AG04450 (cell line): Measurements from ENCODE around the gene KCNQ1OT1. TPM values are rescaled to one million over a fixed set of nuclear protein-coding genes. Genes with fewer than 3 reads are reported as not detected.

Source experiments
- CTCF ChIA-PET: fragments of 300-600, 350-600 bp; formaldehyde crosslinking; extraction: SDS; loops from one replicate; lab custom pipeline; 2022; ENCODE audit warnings: antibody characterized with exemption, inconsistent platforms; lab: Charles Lee
- POLR2A ChIA-PET: fragments of 350-600 bp; formaldehyde crosslinking; extraction: SDS; loops from one replicate; lab custom pipeline; 2021; ENCODE audit warnings: antibody characterized with exemption, inconsistent platforms; lab: Yijun Ruan, JAX
- DNase-seq: peaks from one replicate; pipeline ENCODE4 v3.0.0-alpha.2; 2011; ENCODE audit warnings: low read depth, low spot score
- H3K27ac ChIP-seq: one replicate; pipeline ENCODE4 v1.5.1; 2012; ENCODE audit warnings: low read depth, low read length, control low read depth
- H3K27me3 ChIP-seq: one replicate; pipeline ENCODE4 v1.6.0; 2012; ENCODE audit warnings: low read length; ENCODE audit not compliant: control insufficient read depth, insufficient read depth
- H3K4me3 ChIP-seq: 2 replicates; pipeline ENCODE4 v1.5.1; 2011; ENCODE audit warnings: mild to moderate bottlenecking, low read depth, low read length, control low read depth
- H3K9me3 ChIP-seq: 2 replicates; pipeline ENCODE4 v1.5.1; 2012; ENCODE audit warnings: low read length; ENCODE audit not compliant: control insufficient read depth, insufficient read depth
- polyA plus RNA-seq: library from polyadenylated mRNA; depleted of rRNA; stranded (reverse); fragments of >200 nt; gene quantifications from 2 replicates; pipeline ENCODE4 v1.2.3, GENCODE V29; 2011
- TF ChIP-seq, protein P1 (sequence below): IDR thresholded peaks from 2 replicates; pipeline ENCODE4 v1.5.1; 2011; ENCODE audit warnings: low read depth, low read length, control low read depth, inconsistent platforms

KCNQ1OT1 gene
- polyA plus RNA-seq, 1 experiment = 0.33 TPM

DNA sequence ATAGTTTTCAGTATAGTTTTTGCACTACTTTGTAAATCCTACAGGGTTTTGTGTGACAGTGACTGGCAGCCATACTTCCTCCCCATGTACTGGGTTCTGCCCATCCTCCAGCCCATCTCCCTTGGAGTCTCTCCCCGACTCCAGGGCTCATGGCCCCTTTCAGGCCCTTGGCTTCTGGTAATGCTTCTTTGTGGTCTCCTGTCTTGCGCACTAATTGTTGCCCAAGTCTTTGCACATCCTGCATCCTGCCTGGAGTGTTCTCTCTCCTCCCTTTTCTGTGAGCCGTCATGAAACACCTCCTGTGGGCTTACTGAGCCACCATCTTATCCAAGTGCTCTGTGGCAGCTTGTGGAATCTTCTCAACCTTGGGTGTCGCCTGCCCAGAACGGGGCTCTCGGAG is 11.4 kb upstream of the KCNQ1OT1 start:
- POLR2A ChIA-PET = no interaction called here
- DNase-seq = no peak

DNA sequence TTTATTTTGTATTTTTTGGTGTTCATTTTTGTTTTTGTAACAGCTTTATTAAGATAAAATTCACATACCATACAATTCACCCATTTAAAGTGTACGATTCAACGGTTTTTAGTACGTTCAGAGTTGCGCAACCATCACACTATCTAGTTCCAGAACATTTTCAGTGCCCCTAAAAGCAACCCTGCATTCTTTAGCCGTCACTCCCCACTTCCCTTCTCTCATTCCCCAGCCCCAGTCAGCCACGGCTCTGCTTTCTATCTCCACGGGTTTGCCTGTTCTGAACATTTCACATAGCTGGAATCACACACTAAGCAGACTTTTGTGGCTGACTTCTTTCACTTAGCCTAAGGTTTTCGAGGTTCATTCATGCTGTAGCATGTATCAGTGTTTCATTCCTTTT is 9.6 kb upstream of the KCNQ1OT1 start:
- DNase-seq = no peak
- peaks cover 38% of the 10 kb centered on the region for H3K27me3 ChIP-seq
- CTCF ChIA-PET = no interaction called here
- POLR2A ChIA-PET = interaction anchor here (1.0 kb wide), 1 partner anchor 10 kb away, joined by 5 read pairs; the partner anchor contains the start of gene KCNQ1OT1
- H3K9me3 ChIP-seq = peaks cover 11% of the 10 kb centered on the region; the same call in 1 of the 2 replicates
- H3K4me3 ChIP-seq = no peak overlapping the region
- H3K27ac ChIP-seq = no peak overlapping the region
- TF ChIP-seq, protein P1, sequence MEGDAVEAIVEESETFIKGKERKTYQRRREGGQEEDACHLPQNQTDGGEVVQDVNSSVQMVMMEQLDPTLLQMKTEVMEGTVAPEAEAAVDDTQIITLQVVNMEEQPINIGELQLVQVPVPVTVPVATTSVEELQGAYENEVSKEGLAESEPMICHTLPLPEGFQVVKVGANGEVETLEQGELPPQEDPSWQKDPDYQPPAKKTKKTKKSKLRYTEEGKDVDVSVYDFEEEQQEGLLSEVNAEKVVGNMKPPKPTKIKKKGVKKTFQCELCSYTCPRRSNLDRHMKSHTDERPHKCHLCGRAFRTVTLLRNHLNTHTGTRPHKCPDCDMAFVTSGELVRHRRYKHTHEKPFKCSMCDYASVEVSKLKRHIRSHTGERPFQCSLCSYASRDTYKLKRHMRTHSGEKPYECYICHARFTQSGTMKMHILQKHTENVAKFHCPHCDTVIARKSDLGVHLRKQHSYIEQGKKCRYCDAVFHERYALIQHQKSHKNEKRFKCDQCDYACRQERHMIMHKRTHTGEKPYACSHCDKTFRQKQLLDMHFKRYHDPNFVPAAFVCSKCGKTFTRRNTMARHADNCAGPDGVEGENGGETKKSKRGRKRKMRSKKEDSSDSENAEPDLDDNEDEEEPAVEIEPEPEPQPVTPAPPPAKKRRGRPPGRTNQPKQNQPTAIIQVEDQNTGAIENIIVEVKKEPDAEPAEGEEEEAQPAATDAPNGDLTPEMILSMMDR = no peak

More for the DNA sequence above, 11.4 kb upstream of the KCNQ1OT1 start:
- TF ChIP-seq, protein P1 = no peak
- Histone ChIP-seq H3K27me3 (peaks cover 50% of the 10 kb centered on the region), H3K4me3 (no peak overlapping the region), H3K9me3 (peaks cover 6% of the 10 kb centered on the region; the same call in 1 of the 2 replicates), H3K27ac (no peak overlapping the region)
- CTCF ChIA-PET = no interaction called here

DNA sequence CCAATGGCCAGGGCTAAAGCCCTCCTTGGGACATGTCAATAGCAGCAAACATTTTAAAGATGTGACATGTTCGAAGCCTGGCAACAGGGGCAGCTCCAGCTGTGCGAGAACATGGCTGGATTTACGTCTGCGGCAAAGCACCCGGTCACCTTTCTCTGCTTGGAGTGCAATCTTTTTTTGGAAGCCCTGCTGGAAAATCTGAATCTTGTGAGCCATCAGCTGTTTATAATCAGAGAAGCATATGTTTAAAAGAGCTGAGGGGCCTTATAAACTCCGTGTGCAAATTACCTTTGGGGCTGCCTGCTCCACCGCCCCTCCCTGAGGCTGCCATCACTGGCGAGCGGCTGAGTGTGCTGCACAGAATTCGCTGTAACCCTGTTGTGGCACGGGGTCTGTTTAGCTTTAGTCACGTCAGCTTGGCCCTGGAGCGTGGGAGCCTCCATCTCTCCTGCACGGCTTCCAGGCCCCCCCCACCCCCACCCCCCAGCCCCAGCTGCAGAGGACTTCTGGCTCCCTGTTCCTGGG is 9.0 kb upstream of the KCNQ1OT1 start:
- Histone ChIP-seq H3K27me3 (peaks cover 38% of the 10 kb centered on the region), H3K9me3 (peaks cover 11% of the 10 kb centered on the region; the same call in 1 of the 2 replicates), H3K27ac (peak overlapping the region; percentile 57), H3K4me3 (peak overlapping the region; percentile 32)
- TF ChIP-seq, protein P1 = no peak
- ChIA-PET CTCF (no interaction called here), POLR2A (interaction anchor here (0.7 to 1.0 kb wide), 3 partner anchors 9 to 177 kb away, joined by 4 to 5 read pairs (median 5); partner anchors contain the start of genes CDKN1C and KCNQ1OT1)
- DNase-seq = peak; percentile 37

DNA sequence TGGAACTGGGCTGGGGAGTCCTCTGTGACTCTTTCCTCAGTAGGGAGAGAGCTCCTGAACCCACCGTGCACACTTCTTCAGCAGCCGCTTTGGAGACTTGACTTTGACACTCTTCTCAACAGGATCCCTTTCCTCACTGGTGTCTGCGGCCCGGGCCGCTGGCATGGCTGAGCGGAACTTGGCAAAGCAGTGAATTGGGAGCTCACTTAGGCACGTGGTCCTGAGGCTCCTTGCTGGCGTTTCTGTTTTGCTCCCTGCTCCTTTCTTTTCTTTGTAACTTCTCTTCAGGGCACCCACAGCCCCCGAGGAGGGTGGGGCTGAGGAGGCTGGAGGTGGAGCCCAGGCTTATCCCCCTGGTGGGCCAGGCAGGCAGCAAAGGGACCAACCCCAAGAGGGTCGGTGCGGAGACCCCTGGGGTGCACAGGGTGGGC is 8.4 kb upstream of the KCNQ1OT1 start:
- TF ChIP-seq, protein P1 = no peak
- no peak for DNase-seq
- Histone ChIP-seq H3K27me3 (peaks cover 36% of the 10 kb centered on the region), H3K4me3 (no peak overlapping the region), H3K27ac (peak overlapping the region; percentile 57), H3K9me3 (peaks cover 11% of the 10 kb centered on the region; the same call in 1 of the 2 replicates)
- ChIA-PET CTCF (no interaction called here), POLR2A (interaction anchor here (0.8 to 1.0 kb wide), 2 partner anchors 9 to 177 kb away, joined by 3 to 5 read pairs; partner anchors contain the start of genes CDKN1C and KCNQ1OT1)

DNA sequence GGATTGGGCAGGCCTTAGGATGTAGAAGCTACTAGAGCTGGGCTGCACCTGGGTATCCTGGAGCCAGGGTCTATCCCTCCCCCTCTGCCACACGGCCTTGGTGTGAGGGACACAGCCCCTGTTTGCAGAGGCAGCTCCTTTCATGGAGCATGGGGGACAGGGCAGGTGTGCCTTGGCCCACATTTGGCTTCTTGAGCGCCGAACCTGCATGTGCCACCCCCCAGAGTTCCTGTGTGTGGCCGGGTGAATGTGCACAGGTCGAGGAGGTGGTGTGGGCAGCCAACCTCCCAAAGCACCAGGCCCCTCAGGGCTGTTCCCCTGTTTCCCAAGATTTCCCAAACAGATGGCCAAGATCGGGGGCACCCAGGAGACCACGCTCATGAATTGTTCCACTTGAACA is 7.9 kb upstream of the KCNQ1OT1 start:
- TF ChIP-seq, protein P1 = no peak
- CTCF ChIA-PET = no interaction called here
- Histone ChIP-seq H3K4me3 (no peak overlapping the region), H3K27ac (no peak overlapping the region), H3K9me3 (peaks cover 11% of the 10 kb centered on the region), H3K27me3 (peaks cover 36% of the 10 kb centered on the region)
- no peak for DNase-seq
- POLR2A ChIA-PET = interaction anchor here (0.8 to 1.0 kb wide), 2 partner anchors 8 to 178 kb away, joined by 3 to 5 read pairs; partner anchors contain the start of genes CDKN1C and KCNQ1OT1
